IMR-90 (cell line): ENCODE measurements around the gene LENEP. TPM values are rescaled to one million over a fixed set of nuclear protein-coding genes. Genes with fewer than 3 reads are reported as not detected.
A peak's percentile ranks its signal among the peaks of the same experiment; 100 is the strongest.

ENCODE experiments used
- ATAC-seq: fragments of 200-7000 bp; cut with Tn5 transposase; 2 replicates; pipeline ENCODE4 v1.9.1; 2020; ENCODE audit warnings: low read depth, mild to moderate bottlenecking, moderate library complexity
- BruUV-seq: library from RNA; stranded (reverse); fragments of 400-500 nt; replicated peaks from 2 replicates; lab custom pipeline; 2021; lab: Mats Ljungman, UMichigan
- CTCF ChIA-PET: fragments of 300-600 bp; formaldehyde crosslinking; extraction: SDS; loops from one replicate; lab custom pipeline; 2021; ENCODE audit warnings: antibody characterized with exemption; lab: Yijun Ruan, JAX
- POLR2A ChIA-PET: fragments of 300-600 bp; sonication (Branson Sonifier 250); formaldehyde crosslinking; loops from one replicate; lab custom pipeline; 2022; ENCODE audit warnings: antibody characterized with exemption; ENCODE audit not compliant: unreplicated experiment; lab: Charles Lee
- DNase-seq: peaks from one replicate; pipeline ENCODE4 v3.0.0; 2013
- H2AFZ ChIP-seq: replicated peaks from 2 replicates; pipeline ENCODE3; 2013; ENCODE audit warnings: low read length, mild to moderate bottlenecking; ENCODE audit not compliant: poor library complexity
- H2AK5ac ChIP-seq: 2 replicates; pipeline ENCODE4 v1.6.1; 2013; ENCODE audit warnings: low read depth, low read length, inconsistent platforms
- H2AK9ac ChIP-seq: replicated peaks from 2 replicates; pipeline ENCODE3; 2013; ENCODE audit warnings: mild to moderate bottlenecking, low read depth, low read length, moderate library complexity; ENCODE audit not compliant: poor library complexity
- H2BK120ac ChIP-seq: 2 replicates; pipeline ENCODE4 v1.6.1; 2013; ENCODE audit warnings: low read depth, low read length, inconsistent platforms
- H2BK15ac ChIP-seq: 3 replicates; pipeline ENCODE4 v1.6.1; 2013; ENCODE audit warnings: low read depth, low read length, inconsistent platforms
- H2BK20ac ChIP-seq: 2 replicates; pipeline ENCODE4 v1.6.1; 2013; ENCODE audit warnings: low read depth, mild to moderate bottlenecking, inconsistent platforms, low read length, moderate library complexity
- H2BK5ac ChIP-seq: 2 replicates; pipeline ENCODE4 v1.6.1; 2013; ENCODE audit warnings: mild to moderate bottlenecking, low read depth, low read length, inconsistent platforms; ENCODE audit not compliant: poor library complexity, severe bottlenecking
- H3K14ac ChIP-seq: replicated peaks from 2 replicates; pipeline ENCODE4 v1.6.1; 2013; ENCODE audit warnings: low read depth, low read length, inconsistent platforms
- H3K18ac ChIP-seq: 2 replicates; pipeline ENCODE4 v1.6.1; 2013; ENCODE audit warnings: low read depth, low read length, control low read depth
- H3K23ac ChIP-seq: 2 replicates; pipeline ENCODE4 v1.6.1; 2013; ENCODE audit warnings: low read depth, low read length, inconsistent platforms
- H3K27ac ChIP-seq: 2 replicates; pipeline ENCODE4 v1.5.1; 2013; ENCODE audit warnings: mild to moderate bottlenecking, control low read depth, low read length; ENCODE audit not compliant: insufficient read depth
- H3K27me3 ChIP-seq: 2 replicates; pipeline ENCODE4 v1.6.1; 2013; ENCODE audit warnings: low read length; ENCODE audit not compliant: control insufficient read depth, insufficient read depth
- H3K36me3 ChIP-seq: 2 replicates; pipeline ENCODE4 v1.6.1; 2013; ENCODE audit warnings: low read length, mixed read lengths; ENCODE audit not compliant: control insufficient read depth, insufficient read depth
- H3K4ac ChIP-seq: 2 replicates; pipeline ENCODE4 v1.6.1; 2013; ENCODE audit warnings: low read depth, low read length, inconsistent platforms
- H3K4me1 ChIP-seq: 2 replicates; pipeline ENCODE4 v1.6.1; 2013; ENCODE audit warnings: low read length, mixed read lengths; ENCODE audit not compliant: control insufficient read depth, insufficient read depth
- H3K4me2 ChIP-seq: 2 replicates; pipeline ENCODE4 v1.6.1; 2013; ENCODE audit warnings: low read depth, mild to moderate bottlenecking, control low read depth, low read length, moderate library complexity
- H3K4me3 ChIP-seq: 2 replicates; pipeline ENCODE4 v1.5.1; 2013; ENCODE audit warnings: low read depth, mild to moderate bottlenecking, control low read depth, low read length, moderate library complexity; ENCODE audit not compliant: insufficient read depth
- H3K56ac ChIP-seq: 2 replicates; pipeline ENCODE4 v1.6.1; 2013; ENCODE audit warnings: low read length, inconsistent platforms; ENCODE audit not compliant: insufficient read depth; ENCODE audit errors: extremely low read depth
- H3K79me1 ChIP-seq, 2 experiments: 2 replicates each; pipeline ENCODE4 v1.6.1; 2013; ENCODE audit warnings: low read length in 2 of 2, inconsistent platforms in 1 of 2, low read depth in 1 of 2
- H3K9ac ChIP-seq: 2 replicates; pipeline ENCODE4 v1.6.1; 2013; ENCODE audit warnings: low read depth, low read length, control low read depth
- H3K9me1 ChIP-seq: 2 replicates; pipeline ENCODE4 v1.6.1; 2013; ENCODE audit warnings: low read length, inconsistent platforms; ENCODE audit not compliant: insufficient read depth
- H3K9me3 ChIP-seq: 2 replicates; pipeline ENCODE4 v1.6.1; 2013; ENCODE audit warnings: low read length; ENCODE audit not compliant: control insufficient read depth, insufficient read depth
- H4K20me1 ChIP-seq: 2 replicates; pipeline ENCODE4 v1.6.1; 2013; ENCODE audit warnings: low read length, inconsistent platforms; ENCODE audit not compliant: insufficient read depth
- H4K5ac ChIP-seq: 2 replicates; pipeline ENCODE4 v1.6.1; 2013; ENCODE audit warnings: mild to moderate bottlenecking, low read depth, low read length, control low read depth
- H4K8ac ChIP-seq, 2 experiments: 2 replicates each; pipeline ENCODE4 v1.6.1; 2013; ENCODE audit warnings: low read depth in 2 of 2, low read length in 2 of 2, control low read depth in 1 of 2, inconsistent platforms in 1 of 2
- H4K91ac ChIP-seq: 2 replicates; pipeline ENCODE4 v1.6.1; 2013; ENCODE audit warnings: low read depth, low read length, inconsistent platforms; ENCODE audit not compliant: insufficient read depth
- BHLHE40 ChIP-seq: fragments of 150-350 bp; IDR thresholded peaks from 2 replicates; pipeline ENCODE4 v1.6.1; 2016; ENCODE audit warnings: mild to moderate bottlenecking, low read depth, low read length
- CEBPB ChIP-seq: IDR thresholded peaks from 2 replicates; pipeline ENCODE4 v1.6.1; 2012; ENCODE audit warnings: low read depth, low read length, improper control_type of control experiment
- CHD1 ChIP-seq: IDR thresholded peaks from 2 replicates; pipeline ENCODE4 v1.6.1; 2012; ENCODE audit warnings: low read depth, low read length, improper control_type of control experiment
- FOS ChIP-seq: fragments of 150-350 bp; IDR thresholded peaks from 2 replicates; pipeline ENCODE4 v1.6.1; 2016; ENCODE audit warnings: low read depth, low read length
- MAFK ChIP-seq: IDR thresholded peaks from 2 replicates; pipeline ENCODE4 v1.6.1; 2012; ENCODE audit warnings: low read depth, low read length, improper control_type of control experiment
- MAZ ChIP-seq: IDR thresholded peaks from 2 replicates; pipeline ENCODE4 v1.6.1; 2012; ENCODE audit warnings: low read depth, mild to moderate bottlenecking, low read length, improper control_type of control experiment, moderate library complexity, borderline replicate concordance
- MXI1 ChIP-seq: IDR thresholded peaks from 2 replicates; pipeline ENCODE4 v1.6.1; 2012; ENCODE audit warnings: low read depth, mild to moderate bottlenecking, low read length, moderate library complexity, borderline replicate concordance
- NFE2L2 ChIP-seq: fragments of 150-350 bp; IDR thresholded peaks from 2 replicates; pipeline ENCODE4 v1.6.1; 2016; ENCODE audit warnings: low read depth, mild to moderate bottlenecking, low read length
- POLR2A ChIP-seq: IDR thresholded peaks from 2 replicates; pipeline ENCODE4 v1.6.1; 2012; ENCODE audit warnings: mild to moderate bottlenecking, low read depth, low read length
- RAD21 ChIP-seq: IDR thresholded peaks from 2 replicates; pipeline ENCODE4 v1.6.1; 2012; ENCODE audit warnings: low read length, improper control_type of control experiment
- RFX5 ChIP-seq: IDR thresholded peaks from 2 replicates; pipeline ENCODE4 v1.8.0; 2012; ENCODE audit warnings: low read depth, mild to moderate bottlenecking, low read length, moderate library complexity
- SMC3 ChIP-seq: fragments of 150-350 bp; IDR thresholded peaks from 2 replicates; pipeline ENCODE4 v1.6.1; 2016; ENCODE audit warnings: low read depth, mild to moderate bottlenecking, antibody characterized with exemption, low read length, moderate library complexity
- WGBS, 2 experiments: methylation state at CpG; one replicate each; pipeline versions ENCODE4 v1.1.5 to v1.1.7; 2013; ENCODE audit warnings: missing lambda C conversion rate in 2 of 2; ENCODE audit not compliant: insufficient read length in 1 of 2; ENCODE audit errors: extremely low coverage in 2 of 2; 5-methylcytosine and 5-hydroxymethylcytosine counted together
- dilution Hi-C: fragments of 300-500 bp; cut with HindIII; formaldehyde crosslinking; loops from one replicate; pipeline ENCODE4 v1.14.3; 2018; ENCODE audit warnings: low sequenced_read_pairs; ENCODE audit not compliant: unreplicated experiment
- in situ Hi-C: fragments of 300-500 bp; cut with MboI; formaldehyde crosslinking; loops from 3 replicates; pipeline ENCODE4 v1.14.3; 2019; ENCODE audit warnings: low sequenced_read_pairs, inconsistent platforms, mixed read lengths
- intact Hi-C: fragments of 100-400 bp; cut with micrococcal nuclease; formaldehyde crosslinking; loops from 2 replicates; pipeline ENCODE4 v1.10.0; 2022
- polyA plus RNA-seq, 3 experiments: library from polyadenylated mRNA; depleted of rRNA; stranded (reverse); fragments of >200 nt; gene quantifications; 2 replicates each; pipeline ENCODE4 v1.2.3, GENCODE V29; 2012; ENCODE audit warnings: low replicate concordance in 1 of 3
- total RNA-seq: library from RNA; depleted of rRNA; stranded (reverse); fragments of >200 nt; gene quantifications from 2 replicates; pipeline ENCODE4 v1.2.3, GENCODE V29; 2012
- TF ChIP-seq, protein P1 (sequence below): conservative IDR thresholded peaks from 2 replicates; pipeline ENCODE4 v1.5.1; 2012; ENCODE audit warnings: mild to moderate bottlenecking, low read depth, low read length, improper control_type of control experiment
- TF ChIP-seq, protein P2 (sequence below): fragments of 150-350 bp; IDR thresholded peaks from 2 replicates; pipeline ENCODE4 v1.6.1; 2017; ENCODE audit warnings: mild to moderate bottlenecking, antibody characterized with exemption, low read length, low read depth
- TF ChIP-seq, protein P3 (sequence below): fragments of 150-350 bp; IDR thresholded peaks from 2 replicates; pipeline ENCODE4 v1.6.1; 2016; ENCODE audit warnings: low read depth, mild to moderate bottlenecking, low read length, moderate library complexity, borderline replicate concordance

LENEP gene
- total and polyA plus RNA-seq, 2 of the 4 experiments (the other 2 are of a cell fraction), result not detected

DNA sequence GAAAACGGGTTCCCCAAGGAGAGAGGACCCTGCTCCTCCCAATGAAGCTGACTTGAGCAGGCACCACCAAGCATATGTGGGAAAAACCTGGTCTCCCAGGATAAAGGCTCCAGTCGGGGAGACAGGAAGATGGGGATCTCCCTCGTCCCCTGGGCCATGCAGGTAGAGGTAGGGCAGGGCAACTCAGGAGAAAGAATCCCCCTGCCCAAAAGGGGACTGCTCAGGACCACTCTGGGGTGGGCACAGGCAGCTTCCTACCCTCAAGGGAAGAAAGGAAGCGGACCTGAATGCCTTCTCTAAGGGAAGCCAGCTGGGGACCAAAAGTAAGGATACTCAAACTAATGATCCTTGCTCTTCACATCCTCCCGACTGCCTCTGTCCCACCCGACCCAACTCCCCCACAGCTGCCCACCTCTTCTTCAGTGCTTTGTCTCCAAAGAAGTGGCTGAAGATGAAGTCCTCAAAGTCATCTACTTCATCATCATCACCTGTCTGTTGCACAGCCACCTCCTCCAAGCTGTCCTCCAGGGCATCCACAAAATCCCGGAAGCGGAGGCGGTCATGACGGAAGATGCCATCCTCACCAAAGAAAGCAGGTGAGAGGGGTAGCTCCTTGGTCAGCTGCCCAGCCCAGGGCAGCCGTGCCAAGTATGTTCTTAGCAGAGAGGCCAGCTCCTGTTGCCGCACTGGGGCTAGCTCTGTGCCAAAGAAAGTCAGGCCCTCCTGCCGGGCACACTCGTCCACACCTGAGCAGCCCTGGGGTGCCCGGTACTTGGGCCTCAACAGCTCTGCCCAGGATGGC is 48.0 kb upstream of the LENEP start:
- no peak overlapping the region for H2AFZ ChIP-seq
- in situ Hi-C loops (no loop called here), intact Hi-C loops (no loop called here), dilution Hi-C loops (no loop called here)
- H4K20me1 ChIP-seq, result no peaks in the 10 kb centered on the region; the same call in 1 of the 2 replicates
- H3K14ac ChIP-seq, result no peak overlapping the region
- DNase-seq (no peak), ATAC-seq (no peak)
- POLR2A ChIA-PET, result interaction anchor here (0.5 kb wide), 1 partner anchor 387 kb away, joined by 8 read pairs; the partner anchor contains the start of gene UBE2Q1
- H3K4ac ChIP-seq, result no peak overlapping the region
- H3K27ac ChIP-seq, result no peak overlapping the region
- no peak overlapping the region for H3K4me2 ChIP-seq
- no peak overlapping the region for H3K56ac ChIP-seq
- H3K18ac ChIP-seq, result no peak overlapping the region
- H3K79me1 ChIP-seq, result no peaks in the 10 kb centered on the region
- H4K5ac ChIP-seq, result no peak overlapping the region
- no peak overlapping the region for H2BK5ac ChIP-seq
- 74% methylated on average over 6 of the region's 15 CpGs; no CpG with 5 or more reads in 1 of the 2 experiments for WGBS, 2 experiments
- no peak overlapping the region for H2BK15ac ChIP-seq
- H4K91ac ChIP-seq, result no peak overlapping the region
- H3K36me3 ChIP-seq, result peaks cover 36% of the 10 kb centered on the region
- H2BK120ac ChIP-seq, result no peak overlapping the region
- no peak overlapping the region for H4K8ac ChIP-seq
- no peak overlapping the region for H3K23ac ChIP-seq
- no peaks in the 10 kb centered on the region for H3K9me3 ChIP-seq
- H3K4me1 ChIP-seq, result no peaks in the 10 kb centered on the region; the same call in 1 of the 2 replicates
- no peak overlapping the region for H2BK20ac ChIP-seq
- no peak overlapping the region for H2AK9ac ChIP-seq
- CTCF ChIA-PET, result no interaction called here
- H2AK5ac ChIP-seq, result no peak overlapping the region
- TSS peak; percentile 81 for BruUV-seq
- no peaks in the 10 kb centered on the region for H3K27me3 ChIP-seq
- no peaks in the 10 kb centered on the region for H3K9me1 ChIP-seq
- no peak overlapping the region for H3K4me3 ChIP-seq
- H3K9ac ChIP-seq, result no peak overlapping the region
- TF ChIP-seq SMC3 (no peak), NFE2L2 (no peak), FOS (no peak), RFX5 (no peak), MXI1 (no peak), POLR2A (no peak), MAFK (no peak), BHLHE40 (no peak), MAZ (no peak), CEBPB (no peak), RAD21 (no peak), CHD1 (no peak)
- TF ChIP-seq, protein P1, sequence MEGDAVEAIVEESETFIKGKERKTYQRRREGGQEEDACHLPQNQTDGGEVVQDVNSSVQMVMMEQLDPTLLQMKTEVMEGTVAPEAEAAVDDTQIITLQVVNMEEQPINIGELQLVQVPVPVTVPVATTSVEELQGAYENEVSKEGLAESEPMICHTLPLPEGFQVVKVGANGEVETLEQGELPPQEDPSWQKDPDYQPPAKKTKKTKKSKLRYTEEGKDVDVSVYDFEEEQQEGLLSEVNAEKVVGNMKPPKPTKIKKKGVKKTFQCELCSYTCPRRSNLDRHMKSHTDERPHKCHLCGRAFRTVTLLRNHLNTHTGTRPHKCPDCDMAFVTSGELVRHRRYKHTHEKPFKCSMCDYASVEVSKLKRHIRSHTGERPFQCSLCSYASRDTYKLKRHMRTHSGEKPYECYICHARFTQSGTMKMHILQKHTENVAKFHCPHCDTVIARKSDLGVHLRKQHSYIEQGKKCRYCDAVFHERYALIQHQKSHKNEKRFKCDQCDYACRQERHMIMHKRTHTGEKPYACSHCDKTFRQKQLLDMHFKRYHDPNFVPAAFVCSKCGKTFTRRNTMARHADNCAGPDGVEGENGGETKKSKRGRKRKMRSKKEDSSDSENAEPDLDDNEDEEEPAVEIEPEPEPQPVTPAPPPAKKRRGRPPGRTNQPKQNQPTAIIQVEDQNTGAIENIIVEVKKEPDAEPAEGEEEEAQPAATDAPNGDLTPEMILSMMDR, result no peak
- TF ChIP-seq, protein P2, sequence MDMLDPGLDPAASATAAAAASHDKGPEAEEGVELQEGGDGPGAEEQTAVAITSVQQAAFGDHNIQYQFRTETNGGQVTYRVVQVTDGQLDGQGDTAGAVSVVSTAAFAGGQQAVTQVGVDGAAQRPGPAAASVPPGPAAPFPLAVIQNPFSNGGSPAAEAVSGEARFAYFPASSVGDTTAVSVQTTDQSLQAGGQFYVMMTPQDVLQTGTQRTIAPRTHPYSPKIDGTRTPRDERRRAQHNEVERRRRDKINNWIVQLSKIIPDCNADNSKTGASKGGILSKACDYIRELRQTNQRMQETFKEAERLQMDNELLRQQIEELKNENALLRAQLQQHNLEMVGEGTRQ, result no peak
- TF ChIP-seq, protein P3, sequence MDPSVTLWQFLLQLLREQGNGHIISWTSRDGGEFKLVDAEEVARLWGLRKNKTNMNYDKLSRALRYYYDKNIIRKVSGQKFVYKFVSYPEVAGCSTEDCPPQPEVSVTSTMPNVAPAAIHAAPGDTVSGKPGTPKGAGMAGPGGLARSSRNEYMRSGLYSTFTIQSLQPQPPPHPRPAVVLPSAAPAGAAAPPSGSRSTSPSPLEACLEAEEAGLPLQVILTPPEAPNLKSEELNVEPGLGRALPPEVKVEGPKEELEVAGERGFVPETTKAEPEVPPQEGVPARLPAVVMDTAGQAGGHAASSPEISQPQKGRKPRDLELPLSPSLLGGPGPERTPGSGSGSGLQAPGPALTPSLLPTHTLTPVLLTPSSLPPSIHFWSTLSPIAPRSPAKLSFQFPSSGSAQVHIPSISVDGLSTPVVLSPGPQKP, result no peak
